ENCODE results near the gene SPTBN5.

DNA sequence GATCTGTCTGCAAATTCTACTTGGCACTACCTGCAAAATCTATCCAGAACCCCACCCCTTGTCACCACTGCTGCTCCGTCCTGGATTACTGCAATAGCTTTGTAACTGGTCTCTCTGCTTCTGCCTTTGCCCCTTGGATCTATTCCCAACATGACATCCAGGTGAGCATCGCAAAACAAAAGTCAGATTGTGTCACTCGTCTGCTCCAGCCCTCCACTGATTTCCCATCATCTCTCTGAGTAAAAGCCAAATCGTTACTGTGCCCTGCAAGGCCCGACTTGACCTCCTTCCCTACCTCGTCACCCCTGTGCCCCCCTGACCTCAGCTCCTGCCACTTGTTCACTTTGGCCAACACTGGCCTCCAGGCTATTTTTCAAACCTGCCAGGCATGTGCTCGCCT lies 9.4 kb downstream of the SPTBN5 start:
- TF ChIP-seq, protein P1, sequence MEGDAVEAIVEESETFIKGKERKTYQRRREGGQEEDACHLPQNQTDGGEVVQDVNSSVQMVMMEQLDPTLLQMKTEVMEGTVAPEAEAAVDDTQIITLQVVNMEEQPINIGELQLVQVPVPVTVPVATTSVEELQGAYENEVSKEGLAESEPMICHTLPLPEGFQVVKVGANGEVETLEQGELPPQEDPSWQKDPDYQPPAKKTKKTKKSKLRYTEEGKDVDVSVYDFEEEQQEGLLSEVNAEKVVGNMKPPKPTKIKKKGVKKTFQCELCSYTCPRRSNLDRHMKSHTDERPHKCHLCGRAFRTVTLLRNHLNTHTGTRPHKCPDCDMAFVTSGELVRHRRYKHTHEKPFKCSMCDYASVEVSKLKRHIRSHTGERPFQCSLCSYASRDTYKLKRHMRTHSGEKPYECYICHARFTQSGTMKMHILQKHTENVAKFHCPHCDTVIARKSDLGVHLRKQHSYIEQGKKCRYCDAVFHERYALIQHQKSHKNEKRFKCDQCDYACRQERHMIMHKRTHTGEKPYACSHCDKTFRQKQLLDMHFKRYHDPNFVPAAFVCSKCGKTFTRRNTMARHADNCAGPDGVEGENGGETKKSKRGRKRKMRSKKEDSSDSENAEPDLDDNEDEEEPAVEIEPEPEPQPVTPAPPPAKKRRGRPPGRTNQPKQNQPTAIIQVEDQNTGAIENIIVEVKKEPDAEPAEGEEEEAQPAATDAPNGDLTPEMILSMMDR (IDR thresholded peaks at IDR 0.05), result no peak
- TF ChIP-seq ZFX (IDR thresholded peaks at IDR 0.05; ENCODE audit: borderline replicate concordance), result no peak
